CD4-positive, alpha-beta memory T cell (primary cell): ENCODE results near the gene CBL. TPM values are rescaled to one million over a fixed set of nuclear protein-coding genes. Genes with fewer than 3 reads are reported as not detected.

Source experiments
- CTCF ChIA-PET: fragments of 350-600 bp; sonication (Branson Sonifier 250); formaldehyde crosslinking; loops from one replicate; lab custom pipeline; 2021; ENCODE audit warnings: inconsistent platforms; ENCODE audit not compliant: partially characterized antibody; lab: Charles Lee
- POLR2A ChIA-PET: fragments of 350-600 bp; sonication (Branson Sonifier 250); formaldehyde crosslinking; loops from one replicate; lab custom pipeline; 2021; ENCODE audit not compliant: partially characterized antibody; lab: Charles Lee
- DNase-seq, 5 donors: peaks; one replicate each; pipeline versions ENCODE4 v3.0.0 to v3.0.0-alpha.2; 2020 to 2022; ENCODE audit warnings: mixed read lengths in 1 of 5
- H3K27ac ChIP-seq: one replicate; pipeline ENCODE4 v1.7.0; 2013; ENCODE audit warnings: low read depth, low read length
- H3K27me3 ChIP-seq: 2 replicates; pipeline ENCODE4 v1.7.0; 2013; ENCODE audit warnings: mild to moderate bottlenecking, low read length, moderate library complexity; ENCODE audit not compliant: insufficient read depth
- H3K36me3 ChIP-seq: 2 replicates; pipeline ENCODE4 v1.7.0; 2013; ENCODE audit warnings: mild to moderate bottlenecking, low read length, moderate library complexity; ENCODE audit not compliant: insufficient read depth
- H3K4me1 ChIP-seq: 2 replicates; pipeline ENCODE4 v1.7.0; 2013; ENCODE audit warnings: mild to moderate bottlenecking, low read length, moderate library complexity; ENCODE audit not compliant: insufficient read depth
- H3K4me3 ChIP-seq, 2 donors: one replicate each; pipeline ENCODE4 v1.7.0; 2013; ENCODE audit warnings: low read length in 2 of 2, mild to moderate bottlenecking in 1 of 2
- H3K9me3 ChIP-seq, 2 donors: one replicate each; pipeline ENCODE4 v1.7.0; 2013; ENCODE audit warnings: low read length in 2 of 2, control low read depth in 1 of 2; ENCODE audit not compliant: control insufficient read depth in 1 of 2
- H3K27ac Mint-ChIP-seq, 7 donors: one replicate each; pipeline ENCODE4 v1.8.0; 2020 to 2021; ENCODE audit warnings: mixed read lengths in 7 of 7, mild to moderate bottlenecking in 6 of 7, inconsistent platforms in 3 of 7, moderate library complexity in 3 of 7
- H3K27me3 Mint-ChIP-seq, 2 donors: one replicate each; pipeline ENCODE4 v1.8.0; 2020 to 2021; ENCODE audit warnings: mixed read lengths in 2 of 2
- H3K36me3 Mint-ChIP-seq, 2 donors: one replicate each; pipeline ENCODE4 v1.8.0; 2020 to 2021; ENCODE audit warnings: mixed read lengths in 2 of 2, inconsistent platforms in 1 of 2, mild to moderate bottlenecking in 1 of 2
- H3K4me1 Mint-ChIP-seq, 4 donors: one replicate each; pipeline ENCODE4 v1.8.0; 2020 to 2021; ENCODE audit warnings: mixed read lengths in 4 of 4, mild to moderate bottlenecking in 1 of 4
- H3K4me3 Mint-ChIP-seq, 8 donors: one replicate each; pipeline ENCODE4 v1.8.0; 2020 to 2021; ENCODE audit warnings: mixed read lengths in 8 of 8, mild to moderate bottlenecking in 7 of 8, moderate library complexity in 6 of 8, inconsistent platforms in 3 of 8
- H3K9me3 Mint-ChIP-seq, 8 donors: one replicate each; pipeline ENCODE4 v1.8.0; 2020 to 2021; ENCODE audit warnings: mixed read lengths in 8 of 8, mild to moderate bottlenecking in 5 of 8, inconsistent platforms in 3 of 8, moderate library complexity in 1 of 8
- intact Hi-C: fragments of 100-400 bp; cut with micrococcal nuclease; formaldehyde crosslinking; loops from one replicate; pipeline ENCODE4 v1.15.1; 2023
- polyA plus RNA-seq, 2 donors: library from polyadenylated mRNA; unstranded; fragments of 300-500 nt; fragmentation: Illumina TruSeq; gene quantifications; one replicate each; pipeline ENCODE4 v1.2.3, GENCODE V29; 2021
- total RNA-seq, 2 experiments: library from RNA; stranded (reverse); gene quantifications; one replicate each; pipeline ENCODE4 v1.2.3, GENCODE V29; 2021

CBL gene
- total and polyA plus RNA-seq, 4 experiments from 2014 or later, result 3.6 to 39.8 (median 27.6) TPM

DNA sequence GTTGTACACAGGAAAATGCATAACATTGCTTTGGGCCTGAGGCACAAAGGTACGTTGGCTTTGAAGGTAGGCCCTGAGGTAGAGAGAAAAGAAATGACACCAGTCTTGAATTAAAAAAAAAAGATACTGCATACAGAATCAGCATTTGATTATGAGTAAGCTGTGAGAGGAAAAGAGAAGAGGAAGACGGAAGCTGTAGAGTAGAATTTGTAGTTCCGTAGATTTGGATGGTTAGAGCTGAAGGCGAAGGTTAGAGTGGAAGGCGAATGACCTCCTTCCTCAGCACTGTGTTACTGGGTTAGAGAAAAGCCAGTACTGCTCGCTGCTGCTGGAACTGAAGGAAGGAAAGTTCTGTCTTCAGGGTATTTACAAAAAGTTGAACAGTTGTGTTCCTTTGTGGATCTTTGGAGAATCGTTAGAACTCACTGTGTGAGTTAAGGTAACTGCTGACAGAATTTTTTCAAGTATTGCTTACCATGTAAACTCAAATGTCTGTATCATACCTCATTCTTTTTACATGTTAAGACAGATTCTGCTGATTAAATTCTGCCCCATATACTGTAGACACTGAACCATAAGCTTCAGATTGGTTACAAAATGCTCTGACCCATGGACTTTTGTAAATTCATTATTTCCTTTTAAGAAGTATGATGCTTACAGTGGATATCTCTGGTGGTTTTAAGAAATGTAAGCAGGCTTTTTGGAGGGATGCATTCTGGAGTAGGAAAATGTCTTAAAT lies 60.5 kb downstream of the CBL start:
- Histone ChIP-seq H3K9me3 (no peaks in the 10 kb centered on the region), H3K27me3 (no peaks in the 10 kb centered on the region), H3K27ac (peak overlapping the region; percentile 14), H3K4me1 (peaks cover 63% of the 10 kb centered on the region), H3K4me3 (no peak overlapping the region), H3K36me3 (no peaks in the 10 kb centered on the region)
- Mint-ChIP-seq H3K27me3 (no peaks in the 10 kb centered on the region), H3K9me3 (peaks cover 0 to 1% (median 0%) of the 10 kb centered on the region in 8 donors), H3K27ac (peak overlapping the region; percentile 61 to 97 (median 81)), H3K4me3 (peak overlapping the region; percentile 26 to 87 (median 77)), H3K36me3 (peaks cover 5% of the 10 kb centered on the region in 2 donors), H3K4me1 (peaks cover 28 to 49% (median 32%) of the 10 kb centered on the region in 4 donors)
- ChIA-PET POLR2A (interaction anchor here (0.6 to 3.3 kb wide), 10 partner anchors 9 to 159 kb away, joined by 3 to 22 read pairs (median 4); partner anchors contain the start of genes C2CD2L and CBL), CTCF (interaction anchor here (1.2 to 9.1 kb wide), 5 partner anchors 17 to 98 kb away, joined by 3 to 68 read pairs (median 4); partner anchors contain the start of gene CBL)
- peak in 1 of 5 donors; percentile 14 for DNase-seq
- intact Hi-C loops, result loop anchor here (1.0 kb wide), 1 partner anchor 61 kb away; no protein-coding TSS in a partner anchor

- peaks cover 53% of the 10 kb centered on the region for H3K4me1 ChIP-seq
- Mint-ChIP-seq H3K27ac (peak overlapping the region; percentile 61 to 97 (median 81)), H3K4me3 (peak overlapping the region in 6 of 8 donors; percentile 27 to 87 (median 70)), H3K36me3 (peaks cover 9 to 13% of the 10 kb centered on the region in 2 donors), H3K4me1 (peaks cover 28 to 49% (median 32%) of the 10 kb centered on the region in 4 donors), H3K9me3 (peaks cover 0 to 1% (median 0%) of the 10 kb centered on the region in 8 donors), H3K27me3 (no peaks in the 10 kb centered on the region)
- no peak overlapping the region for H3K27ac ChIP-seq
- H3K27me3 ChIP-seq, result no peaks in the 10 kb centered on the region
- POLR2A ChIA-PET, result interaction anchor here (1.0 to 3.3 kb wide), 3 partner anchors 16 to 160 kb away, joined by 3 to 22 read pairs (median 3); partner anchors contain the start of genes C2CD2L and CBL
- DNase-seq, result no peak
- H3K36me3 ChIP-seq, result no peaks in the 10 kb centered on the region
- intact Hi-C loops, result no loop called here
- no peak overlapping the region for H3K4me3 ChIP-seq
- H3K9me3 ChIP-seq, result no peaks in the 10 kb centered on the region
- CTCF ChIA-PET, result interaction anchor here (1.1 to 1.3 kb wide), 2 partner anchors 17 to 62 kb away, joined by 4 to 5 read pairs; partner anchors contain the start of gene CBL
Observed at GRCh38 chr11:119267645-119268044, 61.5 kb downstream of the CBL start.

GRCh38 chr11:119273721-119274120 lies 67.6 kb downstream of the CBL start:
- Mint-ChIP-seq H3K4me1 (peaks cover 0 to 8% (median 4%) of the 10 kb centered on the region in 4 donors), H3K27me3 (no peaks in the 10 kb centered on the region), H3K36me3 (peaks cover 35 to 47% of the 10 kb centered on the region in 2 donors), H3K9me3 (no peaks in the 10 kb centered on the region), H3K4me3 (no peak overlapping the region), H3K27ac (peak overlapping the region in 1 of 7 donors; percentile 50)
- intact Hi-C loops, result no loop called here
- ChIA-PET CTCF (interaction anchor here (1.0 to 3.6 kb wide), 4 partner anchors 10 to 69 kb away, joined by 3 to 21 read pairs (median 5); no protein-coding TSS in a partner anchor), POLR2A (no interaction called here)
- H3K36me3 ChIP-seq, result peaks cover 33% of the 10 kb centered on the region
- no peaks in the 10 kb centered on the region for H3K4me1 ChIP-seq
- no peak overlapping the region for H3K27ac ChIP-seq
- no peak overlapping the region for H3K4me3 ChIP-seq
- no peak for DNase-seq
- H3K9me3 ChIP-seq, result no peaks in the 10 kb centered on the region
- no peaks in the 10 kb centered on the region for H3K27me3 ChIP-seq

DNA sequence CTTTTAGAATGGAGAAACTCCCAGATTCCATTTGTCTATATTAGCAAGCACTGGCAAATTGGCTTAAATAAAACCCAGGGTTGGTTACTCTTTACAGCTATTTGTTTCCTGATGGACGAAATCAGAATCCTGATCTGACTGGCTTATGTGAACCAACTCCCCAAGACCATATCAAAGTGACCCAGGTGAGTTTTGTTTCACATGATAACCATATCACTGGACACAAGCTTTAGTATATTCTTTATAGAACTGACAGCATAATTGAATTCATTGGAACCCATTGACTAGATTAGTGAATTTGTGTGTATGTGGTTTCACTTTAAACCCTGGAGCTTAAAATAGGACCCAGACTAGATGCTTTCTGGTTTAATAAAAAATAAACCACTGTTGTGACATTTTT lies 71.5 kb downstream of the CBL start:
- Histone ChIP-seq H3K27me3 (no peaks in the 10 kb centered on the region), H3K27ac (no peak overlapping the region), H3K4me1 (no peaks in the 10 kb centered on the region), H3K36me3 (peaks cover 40% of the 10 kb centered on the region), H3K4me3 (no peak overlapping the region), H3K9me3 (no peaks in the 10 kb centered on the region)
- ChIA-PET POLR2A (interaction anchor here (0.9 to 1.4 kb wide), 3 partner anchors 13 to 72 kb away, joined by 3 to 6 read pairs (median 3); partner anchors contain the start of gene CBL), CTCF (interaction anchor here (0.7 to 1.7 kb wide), 6 partner anchors 15 to 109 kb away, joined by 3 to 5 read pairs (median 3); partner anchors contain the start of gene CBL)
- Mint-ChIP-seq H3K9me3 (no peaks in the 10 kb centered on the region), H3K36me3 (peaks cover 44 to 55% of the 10 kb centered on the region in 2 donors), H3K27ac (no peak overlapping the region), H3K4me1 (peaks cover 6 to 13% (median 8%) of the 10 kb centered on the region in 4 donors), H3K4me3 (no peak overlapping the region), H3K27me3 (no peaks in the 10 kb centered on the region)
- intact Hi-C loops, result no loop called here
- DNase-seq, result no peak

DNA sequence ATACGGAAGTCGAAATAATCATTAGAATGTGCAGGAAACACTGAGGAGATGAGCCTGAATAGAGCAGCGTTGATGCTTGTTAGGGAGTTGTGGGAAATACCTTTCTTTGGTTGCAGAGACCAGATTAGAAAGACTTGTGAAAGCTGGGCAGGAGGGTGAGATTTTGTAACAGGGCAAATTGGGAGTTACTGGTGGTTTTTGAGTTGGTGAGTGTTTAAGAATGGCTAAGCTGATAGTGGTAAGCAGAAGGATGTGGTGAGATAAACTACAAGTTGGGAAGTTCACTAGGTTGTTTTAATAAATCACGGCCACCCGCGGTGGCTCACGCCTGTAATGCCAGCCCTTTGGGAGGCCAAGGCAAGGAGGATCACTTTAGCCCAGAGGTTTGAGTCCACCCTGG lies 76.4 kb downstream of the CBL start:
- H3K27ac ChIP-seq, result no peak overlapping the region
- H3K27me3 Mint-ChIP-seq, result no peaks in the 10 kb centered on the region
- H3K4me1 ChIP-seq, result peaks cover 9% of the 10 kb centered on the region
- ChIA-PET CTCF (interaction anchor here (0.8 to 3.6 kb wide), 15 partner anchors 11 to 225 kb away, joined by 3 to 79 read pairs (median 9); partner anchors contain the start of genes CBL and VPS11), POLR2A (interaction anchor here (0.6 to 3.2 kb wide), 5 partner anchors 15 to 226 kb away, joined by 3 to 44 read pairs (median 4); partner anchors contain the start of gene CBL)
- H3K4me1 Mint-ChIP-seq, result peaks cover 17 to 30% (median 21%) of the 10 kb centered on the region in 4 donors
- H3K9me3 Mint-ChIP-seq, result peaks cover 0 to 1% (median 0%) of the 10 kb centered on the region in 8 donors
- H3K36me3 ChIP-seq, result peaks cover 45% of the 10 kb centered on the region
- no peak overlapping the region for H3K4me3 ChIP-seq
- DNase-seq, result no peak
- H3K27me3 ChIP-seq, result no peaks in the 10 kb centered on the region
- peaks cover 41 to 52% of the 10 kb centered on the region in 2 donors for H3K36me3 Mint-ChIP-seq
- H3K9me3 ChIP-seq, result no peaks in the 10 kb centered on the region
- peak overlapping the region in 3 of 7 donors; percentile 43 to 70 (median 65) for H3K27ac Mint-ChIP-seq
- intact Hi-C loops, result loop anchor here (5.0 kb wide), 3 partner anchors 40 to 215 kb away; partner anchors contain the start of gene VPS11
- no peak overlapping the region for H3K4me3 Mint-ChIP-seq

DNA sequence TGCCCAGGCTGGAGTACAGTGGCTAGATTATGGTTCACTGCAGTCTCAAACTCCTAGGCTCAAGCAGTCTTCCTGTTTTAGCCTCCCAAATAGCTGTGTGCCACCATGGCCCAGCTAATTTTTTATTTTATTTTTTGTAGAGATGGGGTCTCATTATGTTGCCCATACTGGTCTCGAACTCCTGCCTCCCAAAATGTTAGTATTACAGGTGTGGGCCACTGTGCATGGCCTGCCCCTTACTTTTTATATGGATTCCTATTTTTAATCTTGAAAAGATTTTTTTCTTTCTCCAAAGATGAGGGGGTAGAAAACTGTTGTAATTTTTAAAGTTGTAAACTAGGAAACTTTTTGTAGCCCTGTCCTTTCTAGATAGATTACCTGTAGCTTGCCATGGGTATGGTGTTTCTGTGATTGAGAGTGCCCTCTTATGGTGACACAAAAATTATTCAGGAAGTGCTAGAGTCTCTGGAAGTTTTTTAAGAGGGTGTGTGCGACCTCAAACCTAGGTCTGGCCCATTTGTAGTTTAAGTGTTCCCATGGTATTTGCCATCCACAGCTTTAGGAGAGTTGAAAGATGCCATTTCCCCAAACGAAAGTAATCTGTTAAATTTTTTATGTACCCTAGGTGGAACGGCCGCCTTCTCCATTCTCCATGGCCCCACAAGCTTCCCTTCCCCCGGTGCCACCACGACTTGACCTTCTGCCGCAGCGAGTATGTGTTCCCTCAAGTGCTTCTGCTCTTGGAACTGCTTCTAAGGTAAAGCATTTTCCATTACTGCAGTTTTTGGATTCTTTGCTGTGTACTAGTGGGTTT lies 78.4 kb downstream of the CBL start:
- Mint-ChIP-seq H3K27me3 (no peaks in the 10 kb centered on the region), H3K4me1 (peaks cover 17 to 30% (median 21%) of the 10 kb centered on the region in 4 donors), H3K36me3 (peaks cover 50 to 55% of the 10 kb centered on the region in 2 donors), H3K27ac (peak overlapping the region in 6 of 7 donors; percentile 30 to 87 (median 76)), H3K4me3 (peak overlapping the region in 1 of 8 donors; percentile 20), H3K9me3 (peaks cover 0 to 1% (median 0%) of the 10 kb centered on the region in 8 donors)
- no peak overlapping the region for H3K27ac ChIP-seq
- intact Hi-C loops, result loop anchor here (1.0 to 5.0 kb wide), 7 partner anchors 22 to 217 kb away; partner anchors contain the start of genes CBL, NLRX1 and VPS11
- CTCF ChIA-PET, result interaction anchor here (0.8 to 3.6 kb wide), 19 partner anchors 11 to 218 kb away, joined by 3 to 79 read pairs (median 6); partner anchors contain the start of genes CBL and VPS11
- no peaks in the 10 kb centered on the region for H3K27me3 ChIP-seq
- POLR2A ChIA-PET, result interaction anchor here (0.5 to 3.2 kb wide), 9 partner anchors 13 to 190 kb away, joined by 3 to 44 read pairs (median 4); partner anchors contain the start of genes CBL and NLRX1
- DNase-seq, result peak in 4 of 5 donors; percentile 62 to 64 (median 62)
- H3K4me1 ChIP-seq, result peaks cover 9% of the 10 kb centered on the region
- H3K4me3 ChIP-seq, result no peak overlapping the region
- peaks cover 26% of the 10 kb centered on the region for H3K36me3 ChIP-seq
- H3K9me3 ChIP-seq, result no peaks in the 10 kb centered on the region
